GM18867 (cell line): ENCODE data around the gene NAV2.
"Not testable (repeated sequence)": the region's sequence is repeated elsewhere in the genome, so short reads cannot be mapped to it uniquely, and the experiment has no call there.

Experiments
- ATAC-seq: cut with Tn5 transposase; IDR thresholded peaks from one replicate; pipeline ENCODE4 v1.9.1; 2021; ENCODE audit warnings: mild to moderate bottlenecking, moderate library complexity; ENCODE audit not compliant: unreplicated experiment

NAV2 gene

DNA sequence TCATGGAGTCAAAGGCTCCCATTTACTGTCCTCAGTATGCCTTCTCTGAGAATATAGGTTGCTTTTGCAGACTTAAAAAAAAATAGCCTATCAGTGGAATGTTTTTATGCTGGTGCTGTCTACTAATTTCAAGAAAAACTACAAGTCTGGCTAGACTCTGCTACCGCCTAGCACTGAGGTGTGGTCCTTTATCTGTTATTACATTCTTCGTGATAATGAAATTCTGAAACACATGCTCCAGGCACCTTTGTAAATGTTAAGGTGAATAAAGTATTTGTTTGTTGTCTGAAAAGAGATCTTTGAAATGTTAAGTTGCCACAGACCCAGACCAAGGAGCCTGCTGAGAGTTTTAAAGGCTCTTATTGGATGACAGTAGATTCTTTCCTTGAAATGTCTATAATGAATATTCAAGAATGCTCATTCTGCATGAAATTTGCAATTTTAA, 352.3 kb downstream of the NAV2 start:
- no peak for ATAC-seq

DNA sequence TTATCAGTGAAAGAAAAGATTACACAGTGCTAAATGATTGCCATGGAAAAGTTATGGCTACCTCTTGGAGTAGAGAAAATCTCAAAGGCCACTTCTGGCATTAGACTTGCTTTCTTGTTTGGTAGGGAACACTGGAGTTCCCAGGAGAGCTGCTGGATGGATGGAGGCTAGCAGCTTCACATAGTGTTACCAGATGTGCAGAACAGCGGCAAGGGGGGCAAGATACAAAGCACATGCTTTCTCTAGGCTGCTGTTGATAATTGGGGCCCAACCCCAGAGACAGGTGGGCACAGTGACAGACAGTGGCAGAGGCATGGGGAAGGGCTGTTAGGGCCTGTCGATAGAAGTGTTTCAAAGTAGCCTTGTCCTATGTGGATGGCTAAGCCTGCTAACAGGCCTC, 352.8 kb downstream of the NAV2 start:
- no peak for ATAC-seq

GRCh38 chr11:20066013-20066782, 353.6 kb downstream of the NAV2 start:
- no peak for ATAC-seq

DNA sequence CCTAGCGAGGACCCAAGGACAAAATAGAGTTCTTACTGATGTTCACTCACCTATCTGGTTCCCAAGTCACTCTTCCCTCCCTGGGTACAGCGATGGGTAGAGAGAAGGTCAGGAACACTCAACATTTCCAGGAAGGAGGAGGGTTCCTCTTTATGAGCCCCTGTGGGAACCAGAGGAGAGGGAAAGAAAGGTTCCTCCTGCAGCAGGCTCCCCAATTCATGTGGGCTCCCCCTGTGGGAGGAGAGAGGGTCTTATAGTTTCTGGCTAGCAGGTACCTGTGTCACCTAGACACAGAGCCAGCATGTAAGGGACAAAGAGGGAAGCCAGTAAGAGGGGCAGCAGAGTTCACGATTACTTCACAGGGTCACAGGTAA, 354.1 kb downstream of the NAV2 start:
- ATAC-seq = no peak

GRCh38 chr11:20067665-20068064, 355.0 kb downstream of the NAV2 start:
- ATAC-seq = no peak

DNA sequence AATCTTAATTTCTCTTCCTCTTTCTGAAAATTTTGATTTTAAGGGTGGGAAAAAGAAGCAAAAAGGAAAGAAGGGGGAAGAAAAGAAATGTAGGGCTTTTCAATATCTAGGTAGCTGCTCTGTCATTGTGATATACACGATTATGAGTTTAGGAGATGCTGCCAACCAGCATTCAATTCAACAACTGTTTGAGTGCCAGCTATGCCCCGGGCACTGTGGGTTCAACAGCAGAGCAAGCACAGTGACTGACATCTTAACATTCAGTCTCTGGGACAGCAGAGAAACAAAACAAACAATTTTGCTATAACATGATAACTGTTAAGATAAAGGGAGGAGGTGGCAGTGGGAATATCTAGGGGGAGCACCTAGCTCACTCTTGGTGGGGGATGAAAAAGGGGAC, 356.1 kb downstream of the NAV2 start:
- ATAC-seq = no peak

- ATAC-seq = no peak
These were observed 357.8 kb downstream of the NAV2 start for GRCh38 chr11:20070459-20070858.

- ATAC-seq = no peak
These were observed 363.0 kb downstream of the NAV2 start for GRCh38 chr11:20075627-20076026.

DNA sequence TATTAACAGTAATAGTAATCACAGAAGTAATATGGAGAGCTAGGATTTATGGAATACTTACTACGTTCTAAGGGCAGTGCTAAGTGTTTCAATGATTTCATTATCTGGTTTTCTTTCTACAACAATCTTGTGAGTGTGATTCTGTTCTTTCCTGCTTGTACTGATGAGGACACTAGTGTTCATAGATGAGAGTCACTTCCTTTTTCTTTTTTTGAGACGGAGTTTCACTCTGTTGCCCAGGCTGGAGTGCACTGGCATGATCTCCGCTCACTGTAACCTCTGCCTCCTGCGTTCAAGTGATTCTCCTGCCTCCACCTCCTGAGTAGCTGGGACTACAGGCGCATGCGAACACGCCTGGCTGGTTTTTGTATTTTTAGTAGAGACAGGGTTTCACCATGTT, 366.2 kb downstream of the NAV2 start:
- ATAC-seq = no peak

DNA sequence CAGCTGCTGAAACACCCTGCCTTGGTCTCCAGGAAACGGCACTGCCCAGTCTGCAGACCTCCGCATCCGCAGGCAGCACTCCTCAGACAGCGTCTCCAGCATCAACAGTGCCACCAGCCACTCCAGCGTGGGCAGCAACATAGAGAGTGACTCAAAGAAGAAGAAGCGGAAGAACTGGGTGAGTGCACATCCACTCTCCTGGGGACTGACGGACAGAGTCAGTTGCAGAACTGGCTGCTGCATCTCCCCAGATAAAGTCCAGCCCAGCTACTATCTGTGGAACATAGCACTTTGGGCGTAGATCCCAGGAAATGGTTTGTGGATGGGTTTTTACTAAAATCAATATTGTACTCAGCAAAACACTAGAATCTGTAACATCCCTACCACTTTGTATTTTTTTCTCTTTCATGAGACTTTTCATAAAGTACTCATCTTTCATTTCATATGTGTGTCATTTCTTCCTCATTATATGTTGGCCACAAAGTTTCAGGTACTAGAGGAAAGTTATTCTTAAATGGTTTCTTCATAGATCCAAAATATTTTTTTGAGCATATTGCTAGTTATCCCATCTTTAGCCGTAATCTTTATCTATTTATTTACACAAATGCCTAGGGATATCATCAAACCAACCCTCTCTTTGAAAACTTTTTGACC, 367.5 kb downstream of the NAV2 start:
- peak; percentile 94 for ATAC-seq

- no peak for ATAC-seq
These were observed 368.7 kb downstream of the NAV2 start for GRCh38 chr11:20081336-20081735.

DNA sequence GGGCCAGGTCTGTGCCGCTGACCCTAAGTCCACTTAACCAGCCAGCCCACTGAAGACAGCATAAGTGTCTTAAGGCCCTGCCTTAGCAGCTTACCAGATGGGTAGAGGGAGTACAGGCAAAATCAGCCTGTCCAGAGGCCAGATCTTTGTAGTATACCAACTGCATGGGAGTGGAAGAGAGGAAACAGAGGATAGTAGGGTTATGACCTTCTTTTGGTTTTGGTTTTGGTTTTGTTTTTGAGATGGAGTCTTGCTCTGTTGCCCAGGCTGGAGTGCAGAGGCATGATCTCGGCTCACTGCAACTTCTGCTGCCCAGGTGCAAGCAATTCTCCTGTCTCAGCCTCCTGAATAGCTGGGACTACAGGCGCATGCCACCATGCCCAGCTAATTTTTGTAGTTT, 371.2 kb downstream of the NAV2 start:
- not testable (repeated sequence) for ATAC-seq

DNA sequence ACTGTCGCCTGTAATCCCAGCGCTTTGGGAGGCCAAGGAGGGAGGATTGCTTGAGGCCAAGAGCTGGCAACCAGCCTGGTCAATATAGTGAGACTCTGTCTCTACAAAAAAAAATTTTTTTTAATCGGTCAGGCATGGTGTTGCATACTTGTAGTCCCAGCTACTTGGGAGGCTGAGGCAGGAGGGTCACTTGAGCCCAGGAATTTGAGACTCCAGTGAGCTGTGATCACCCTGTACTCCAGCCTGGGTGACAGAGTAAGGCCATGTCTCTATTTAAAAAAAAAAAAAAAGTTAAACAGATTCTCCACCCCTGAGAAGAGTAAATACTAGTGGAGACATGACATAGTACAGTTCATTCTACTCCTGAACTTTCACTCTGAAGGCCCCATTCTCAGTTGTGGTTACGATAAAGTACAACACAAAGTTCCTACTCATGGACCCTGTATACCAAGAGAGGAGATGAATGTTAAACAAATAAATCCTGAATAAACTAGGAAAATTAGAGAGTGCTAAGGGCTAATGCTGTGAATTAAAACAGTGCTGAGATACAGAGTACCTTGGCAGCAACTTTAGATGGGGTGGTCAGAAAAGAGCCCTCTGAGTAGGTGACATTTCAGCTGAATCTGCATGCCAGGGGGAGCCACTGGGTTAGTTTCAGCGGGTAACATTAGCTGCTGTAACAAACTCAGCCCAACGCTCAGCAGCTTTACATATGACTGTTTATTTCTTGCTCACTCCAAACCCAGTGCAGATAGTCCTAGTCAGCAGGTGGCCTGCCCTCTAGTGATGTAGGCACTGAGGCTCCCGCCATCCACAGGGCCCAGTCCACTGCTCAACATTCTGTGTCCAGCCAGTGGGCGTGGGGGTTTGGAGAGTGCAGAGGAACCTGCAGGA, 372.5 kb downstream of the NAV2 start:
- no peak for ATAC-seq

- ATAC-seq = no peak
These were observed 373.3 kb downstream of the NAV2 start for GRCh38 chr11:20085918-20086317.

DNA sequence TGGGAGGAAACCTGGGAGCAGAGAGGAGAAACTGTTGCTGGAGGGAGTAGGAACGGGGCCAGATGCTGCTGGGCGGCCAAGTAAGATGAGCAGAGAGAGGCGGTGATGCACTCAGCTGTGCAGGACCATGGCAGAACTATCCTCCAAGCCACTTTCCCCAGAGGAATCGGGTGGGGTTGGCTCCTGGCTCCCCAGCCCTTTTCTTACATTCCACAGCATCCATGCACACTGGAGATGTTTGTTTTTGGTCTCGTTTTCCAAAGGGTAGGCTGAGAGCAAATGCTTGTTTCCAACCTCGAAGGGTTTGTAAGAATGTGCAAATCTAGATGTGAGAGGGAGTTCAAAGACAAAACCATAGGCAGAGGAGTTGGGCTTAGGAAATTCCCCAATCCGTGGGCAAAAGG, 374.5 kb downstream of the NAV2 start:
- ATAC-seq = no peak

DNA sequence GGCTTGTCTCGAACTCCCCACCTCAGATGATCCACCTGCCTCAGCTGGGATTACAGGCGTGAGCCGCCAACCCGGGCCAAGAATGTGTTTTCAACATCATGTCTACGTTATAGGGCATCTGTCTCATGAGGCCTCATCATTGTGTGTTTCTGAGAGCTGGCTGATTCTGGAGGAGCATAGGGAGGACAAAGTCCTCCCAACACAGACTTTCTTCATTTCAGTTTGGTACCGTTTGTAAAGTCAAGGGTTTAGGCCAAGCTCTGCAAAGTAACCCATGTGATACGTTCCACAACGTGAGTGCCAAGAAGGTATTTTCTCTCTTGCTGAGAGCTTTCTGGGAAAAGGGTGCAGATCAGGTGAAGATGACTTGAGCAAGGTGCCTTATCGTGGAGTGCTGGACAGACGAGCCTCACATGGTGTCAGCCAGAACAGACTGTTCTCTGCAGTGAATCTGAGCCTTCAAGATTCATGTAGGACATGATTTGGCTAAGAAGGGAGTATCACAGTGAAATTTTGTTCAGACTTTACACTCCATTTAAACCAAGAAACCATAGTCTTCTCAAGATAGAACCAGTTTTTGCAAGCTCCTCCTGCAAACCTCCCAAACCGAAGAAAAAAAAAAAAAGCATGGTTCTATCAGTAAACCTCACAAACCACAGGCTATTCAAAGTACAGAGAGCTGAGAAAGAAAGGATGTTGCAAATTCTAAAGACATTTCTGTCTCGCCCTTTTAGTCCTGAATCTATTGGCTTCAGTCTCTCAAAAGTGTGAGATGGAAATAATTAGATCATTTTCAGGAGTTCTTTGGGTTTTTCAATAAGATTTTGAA, 376.0 kb downstream of the NAV2 start:
- peak; percentile 68 for ATAC-seq

DNA sequence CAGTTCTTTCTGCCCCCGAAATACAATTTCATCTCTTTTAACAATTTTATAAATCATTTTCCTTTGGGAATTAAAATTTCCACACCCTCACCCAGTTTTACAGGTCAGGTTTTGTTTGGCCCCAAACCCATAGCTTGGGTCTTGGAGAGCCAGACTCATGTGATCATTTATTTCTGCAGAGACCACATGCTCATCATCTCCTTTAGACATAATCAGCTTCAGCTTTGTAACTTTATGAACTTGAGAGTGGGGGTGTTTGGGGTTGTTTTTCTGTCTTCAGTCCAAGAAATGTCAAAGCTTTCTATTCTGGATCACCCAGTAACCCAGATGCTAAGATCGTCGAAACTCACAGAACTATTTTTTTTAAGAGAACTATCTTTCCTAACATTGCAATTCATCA, 376.7 kb downstream of the NAV2 start:
- ATAC-seq = no peak

DNA sequence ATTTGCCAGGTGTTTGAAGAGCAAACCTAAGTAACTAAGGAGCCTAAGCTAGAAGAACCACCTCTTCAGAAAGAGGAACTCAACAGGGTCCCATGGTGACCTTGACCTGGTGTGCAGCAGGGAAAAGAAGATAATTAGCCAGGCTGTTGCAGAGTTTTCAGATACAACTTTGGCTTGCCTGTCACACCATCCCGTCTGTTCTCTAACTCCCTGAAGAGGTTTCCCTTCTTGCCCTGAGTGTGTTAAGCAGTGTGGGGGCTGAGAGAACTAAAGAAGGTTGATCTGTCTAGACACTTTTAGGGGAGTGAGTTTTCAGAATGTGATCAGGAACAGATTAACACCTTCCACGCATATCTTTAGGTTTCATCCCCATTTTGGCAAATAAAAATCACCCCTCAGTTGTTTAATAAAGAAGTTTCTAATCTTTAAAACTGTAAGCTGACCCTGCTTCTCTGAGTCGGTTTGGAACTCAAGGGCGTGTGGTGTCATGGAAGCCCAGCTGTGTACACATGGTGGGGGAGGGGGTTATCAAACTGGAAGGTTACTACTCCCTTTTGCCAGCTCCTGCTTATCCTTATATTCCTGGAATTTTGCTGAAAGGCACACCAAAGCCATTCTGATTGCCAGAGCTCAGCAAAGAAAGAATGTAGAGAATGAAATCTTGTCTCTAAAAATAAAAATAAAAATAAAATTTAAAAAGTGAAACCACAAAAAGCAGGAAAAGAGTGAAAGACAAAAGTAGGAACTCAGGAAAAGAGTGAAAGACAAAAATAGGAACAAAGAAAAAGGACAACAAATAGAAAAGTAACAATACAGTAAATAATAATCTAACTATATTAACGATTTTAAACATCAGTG, 377.4 kb downstream of the NAV2 start:
- ATAC-seq = no peak

DNA sequence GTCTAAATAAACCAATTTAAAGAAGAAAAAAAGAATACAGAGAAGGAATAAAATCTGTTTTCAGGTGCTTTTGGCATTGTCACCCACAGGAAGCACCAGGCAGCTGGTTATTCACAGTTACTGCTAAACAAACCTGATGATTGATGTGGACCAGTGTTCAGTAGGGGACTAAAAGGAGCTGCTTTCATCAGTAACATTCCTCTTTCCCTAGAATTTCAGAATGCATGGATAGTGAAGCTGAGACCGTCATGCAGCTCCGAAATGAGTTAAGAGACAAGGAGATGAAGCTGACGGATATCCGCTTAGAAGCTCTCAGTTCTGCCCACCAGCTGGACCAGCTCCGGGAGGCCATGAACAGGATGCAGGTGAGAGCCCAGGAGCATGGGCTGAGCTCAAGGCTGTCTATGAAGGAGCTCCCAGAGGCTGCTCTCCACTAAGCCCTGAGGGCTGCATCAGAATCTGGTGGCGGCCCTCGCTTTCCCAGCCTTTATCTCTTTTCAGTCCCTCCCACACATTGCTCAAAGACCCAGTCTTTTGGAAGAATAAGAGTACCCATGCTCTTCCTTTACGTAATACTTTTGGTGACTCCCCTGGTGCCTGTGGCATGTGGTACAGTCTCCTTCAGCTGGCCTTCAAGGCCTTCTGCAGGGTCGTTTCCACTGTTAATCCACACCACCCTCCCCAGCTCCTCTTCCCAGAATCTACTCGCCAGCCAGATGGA, 378.2 kb downstream of the NAV2 start:
- ATAC-seq = no peak
